A673 (cell line): Measurements from ENCODE around the gene IRF2BP2. TPM values are rescaled to one million over a fixed set of nuclear protein-coding genes. Genes with fewer than 3 reads are reported as not detected.

ENCODE experiments used
- BruUV-seq: library from RNA; stranded (reverse); fragments of 400-500 nt; replicated peaks from 2 replicates; lab custom pipeline; 2021; lab: Mats Ljungman, UMichigan
- CTCF ChIA-PET: fragments of 300-600 bp; sonication (Branson Sonifier 250); formaldehyde crosslinking; loops from one replicate; lab custom pipeline; 2022; ENCODE audit warnings: antibody characterized with exemption; lab: Charles Lee
- POLR2A ChIA-PET: fragments of 300-600 bp; sonication (Branson Sonifier 250); formaldehyde crosslinking; loops from one replicate; lab custom pipeline; 2022; ENCODE audit warnings: antibody characterized with exemption; ENCODE audit not compliant: low non-redundant PET; lab: Charles Lee
- DNase-seq: peaks from one replicate; pipeline ENCODE4 v3.0.0-alpha.2; 2015; ENCODE audit warnings: low spot score
- H3K27ac ChIP-seq: fragments of 200-600 bp; sonication (generic); 2 replicates; pipeline ENCODE4 v1.5.1; 2016; ENCODE audit warnings: mixed run types, low read depth, mild to moderate bottlenecking, mixed read lengths, antibody characterized with exemption, low read length; ENCODE audit not compliant: poor library complexity, severe bottlenecking
- H3K27me3 ChIP-seq: fragments of 200-600 bp; sonication (generic); replicated peaks from 2 replicates; pipeline ENCODE4 v1.6.1; 2017; ENCODE audit warnings: mixed run types, low read depth, mild to moderate bottlenecking, mixed read lengths, antibody characterized with exemption, low read length; ENCODE audit not compliant: insufficient read depth, poor library complexity
- H3K36me3 ChIP-seq: fragments of 200-600 bp; sonication (generic); 2 replicates; pipeline ENCODE4 v1.6.1; 2016; ENCODE audit warnings: mixed run types, mild to moderate bottlenecking, mixed read lengths, antibody characterized with exemption, low read length; ENCODE audit not compliant: insufficient read depth, poor library complexity, severe bottlenecking
- H3K4me1 ChIP-seq: fragments of 200-600 bp; sonication (generic); 2 replicates; pipeline ENCODE4 v1.6.1; 2017; ENCODE audit warnings: mixed run types, mild to moderate bottlenecking, mixed read lengths, antibody characterized with exemption, low read length; ENCODE audit not compliant: insufficient read depth, poor library complexity, severe bottlenecking
- H3K4me3 ChIP-seq: fragments of 200-600 bp; sonication (generic); 2 replicates; pipeline ENCODE4 v1.5.1; 2016; ENCODE audit warnings: low read depth, mixed run types, mild to moderate bottlenecking, mixed read lengths, low read length; ENCODE audit not compliant: poor library complexity, severe bottlenecking
- H3K9me3 ChIP-seq: fragments of 200-600 bp; sonication (generic); 2 replicates; pipeline ENCODE4 v1.6.1; 2016; ENCODE audit warnings: mixed run types, low read depth, mild to moderate bottlenecking, mixed read lengths, antibody characterized with exemption, low read length; ENCODE audit not compliant: poor library complexity, severe bottlenecking
- CTCF ChIP-seq: fragments of 300-800, 200-600 bp; sonication (generic); conservative IDR thresholded peaks from 2 replicates; pipeline ENCODE4 v1.5.1; 2017; ENCODE audit warnings: low read depth, mild to moderate bottlenecking, antibody characterized with exemption, low read length, moderate library complexity, mixed read lengths
- EZH2 ChIP-seq: fragments of 200-600 bp; sonication (generic); IDR thresholded peaks from 2 replicates; pipeline ENCODE4 v1.6.1; 2017; ENCODE audit warnings: borderline replicate concordance, low read depth, mild to moderate bottlenecking, mixed read lengths, antibody characterized with exemption, low read length; ENCODE audit not compliant: poor library complexity, severe bottlenecking
- intact Hi-C: fragments of 100-400 bp; cut with micrococcal nuclease; formaldehyde crosslinking; loops from one replicate; pipeline ENCODE4 v1.10.0; 2022; ENCODE audit not compliant: unreplicated experiment
- total RNA-seq: library from RNA; stranded (reverse); gene quantifications from 2 replicates; pipeline ENCODE4 v1.2.3, GENCODE V29; 2021

IRF2BP2 gene
- total RNA-seq, 1 experiment from 2014 or later: 43.8 TPM

GRCh38 chr1:234609691-234610042 is 311 bp downstream of the IRF2BP2 start:
- H3K4me3 ChIP-seq: peak overlapping the region; percentile 58

GRCh38 chr1:234608911-234609690 is 877 bp downstream of the IRF2BP2 start:
- BruUV-seq: no TSS peak
- ChIA-PET POLR2A (no interaction called here), CTCF (interaction anchor here (0.7 kb wide), 1 partner anchor 109 kb away, joined by 4 read pairs; no protein-coding TSS in a partner anchor)
- peak; percentile 41 for DNase-seq
- Histone ChIP-seq H3K27me3 (no peaks in the 10 kb centered on the region), H3K27ac (peak overlapping the region; percentile 84), H3K4me1 (peaks cover 40% of the 10 kb centered on the region), H3K4me3 (peak overlapping the region; percentile 58), H3K9me3 (no peaks in the 10 kb centered on the region), H3K36me3 (peaks cover 36% of the 10 kb centered on the region)
- intact Hi-C loops: loop anchor here (10.0 kb wide), 1 partner anchor 494 kb away; no protein-coding TSS in a partner anchor
- no peak for TF ChIP-seq EZH2
- TF ChIP-seq CTCF: no peak

More at GRCh38 chr1:234609691-234610042, 311 bp downstream of the IRF2BP2 start:
- no peaks in the 10 kb centered on the region for H3K27me3 ChIP-seq
- TF ChIP-seq CTCF: no peak
- TF ChIP-seq EZH2: no peak
- H3K27ac ChIP-seq: peak overlapping the region; percentile 98
- ChIA-PET POLR2A (no interaction called here), CTCF (interaction anchor here (0.7 kb wide), 1 partner anchor 110 kb away, joined by 4 read pairs; no protein-coding TSS in a partner anchor)
- H3K4me1 ChIP-seq: peaks cover 38% of the 10 kb centered on the region
- H3K36me3 ChIP-seq: peaks cover 30% of the 10 kb centered on the region
- no TSS peak for BruUV-seq
- H3K9me3 ChIP-seq: no peaks in the 10 kb centered on the region
- intact Hi-C loops: loop anchor here (5.0 to 10.0 kb wide), 2 partner anchors 113 to 495 kb away; no protein-coding TSS in a partner anchor
- no peak for DNase-seq

- H3K9me3 ChIP-seq: no peaks in the 10 kb centered on the region
- DNase-seq: peak; percentile 65
- intact Hi-C loops: loop anchor here (10.0 kb wide), 1 partner anchor 493 kb away; no protein-coding TSS in a partner anchor
- TF ChIP-seq CTCF (no peak), EZH2 (no peak)
- no peaks in the 10 kb centered on the region for H3K27me3 ChIP-seq
- peak overlapping the region; percentile 58 for H3K4me3 ChIP-seq
- H3K36me3 ChIP-seq: peaks cover 38% of the 10 kb centered on the region
- ChIA-PET CTCF (no interaction called here), POLR2A (no interaction called here)
- H3K27ac ChIP-seq: peak overlapping the region; percentile 84
- TSS peak; percentile 25 for BruUV-seq
- peaks cover 40% of the 10 kb centered on the region for H3K4me1 ChIP-seq
These were observed 1.7 kb downstream of the IRF2BP2 start for GRCh38 chr1:234608025-234608910.
